HG03108 (cell line): ENCODE results near the gene HLX.
A peak's percentile ranks its signal among the peaks of the same experiment; 100 is the strongest.

Source experiments
- ATAC-seq: cut with Tn5 transposase; IDR thresholded peaks from one replicate; pipeline ENCODE4 v1.9.1; 2021; ENCODE audit warnings: moderate library complexity; ENCODE audit not compliant: unreplicated experiment

The HLX gene, protein sequence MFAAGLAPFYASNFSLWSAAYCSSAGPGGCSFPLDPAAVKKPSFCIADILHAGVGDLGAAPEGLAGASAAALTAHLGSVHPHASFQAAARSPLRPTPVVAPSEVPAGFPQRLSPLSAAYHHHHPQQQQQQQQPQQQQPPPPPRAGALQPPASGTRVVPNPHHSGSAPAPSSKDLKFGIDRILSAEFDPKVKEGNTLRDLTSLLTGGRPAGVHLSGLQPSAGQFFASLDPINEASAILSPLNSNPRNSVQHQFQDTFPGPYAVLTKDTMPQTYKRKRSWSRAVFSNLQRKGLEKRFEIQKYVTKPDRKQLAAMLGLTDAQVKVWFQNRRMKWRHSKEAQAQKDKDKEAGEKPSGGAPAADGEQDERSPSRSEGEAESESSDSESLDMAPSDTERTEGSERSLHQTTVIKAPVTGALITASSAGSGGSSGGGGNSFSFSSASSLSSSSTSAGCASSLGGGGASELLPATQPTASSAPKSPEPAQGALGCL

DNA sequence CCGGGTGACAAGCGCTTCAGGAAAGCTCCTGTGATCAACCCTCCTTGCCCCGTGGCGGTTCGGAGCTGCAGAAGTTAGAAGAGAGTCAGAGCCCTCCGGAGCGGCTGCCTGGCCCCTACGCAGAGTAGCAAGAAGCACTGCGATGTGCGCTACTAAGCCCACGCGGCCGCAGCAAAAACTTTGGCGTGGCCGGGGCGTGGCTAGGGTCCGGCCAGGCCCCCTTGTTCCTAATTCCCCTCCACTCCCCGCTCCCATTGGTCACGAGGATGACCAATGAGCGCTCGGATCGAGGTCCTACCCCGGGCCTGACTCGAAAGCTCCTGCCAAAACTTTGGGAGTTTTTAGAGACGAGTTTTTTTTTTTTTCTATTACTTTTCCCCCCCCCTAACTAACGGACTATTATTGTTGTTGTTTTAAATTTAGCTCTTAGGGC, at the start of gene HLX:
Gene HLX (plus strand): TSS at position 368 of the 433 bp plus-strand sequence. CDS start 415 bp downstream, outside the sequence.
- peak; percentile 35 for ATAC-seq

- ATAC-seq = no peak
Observed at GRCh38 chr1:220833436-220833835, 45.8 kb upstream of the HLX start.

GRCh38 chr1:220834155-220834870, 44.9 kb upstream of the HLX start:
- ATAC-seq = no peak

DNA sequence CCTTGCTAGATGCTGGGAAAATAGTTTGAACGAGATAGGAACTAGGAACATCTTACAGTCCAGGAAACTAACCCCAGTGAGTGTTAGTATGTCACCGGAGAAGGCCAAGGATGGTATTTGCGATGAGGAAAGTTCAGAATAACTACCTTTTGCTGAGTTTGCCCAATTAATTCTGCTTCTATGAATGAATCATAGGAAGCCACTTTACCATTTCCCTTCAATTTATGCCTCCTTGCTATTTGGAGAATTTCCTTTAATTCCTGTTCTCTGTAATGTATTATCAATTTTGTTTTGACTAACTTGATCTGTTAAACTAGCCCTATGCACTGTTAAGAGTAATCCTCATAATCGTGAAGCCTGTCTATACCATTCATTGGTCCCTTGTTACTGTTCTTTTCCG, 40.7 kb upstream of the HLX start:
- no peak for ATAC-seq

DNA sequence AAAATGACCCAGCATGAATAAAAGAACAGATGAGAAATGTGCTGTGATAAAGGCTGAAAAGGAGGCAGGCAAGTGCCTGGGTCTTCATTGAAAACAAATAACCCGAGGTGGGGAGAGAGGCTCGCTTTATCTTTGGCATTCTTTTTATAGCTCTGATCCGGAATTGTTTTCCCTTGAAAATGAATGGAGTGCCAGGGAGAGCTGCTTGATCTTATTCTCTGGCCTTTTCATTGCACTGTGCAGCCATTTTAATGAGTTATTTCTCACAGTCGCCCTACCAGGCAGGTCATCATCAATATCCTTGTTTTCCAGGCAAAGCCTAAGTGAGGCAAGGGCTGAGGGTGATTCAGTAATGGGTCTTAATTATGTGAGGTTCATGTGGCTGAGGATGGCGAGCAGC, 39.8 kb upstream of the HLX start:
- ATAC-seq = no peak

DNA sequence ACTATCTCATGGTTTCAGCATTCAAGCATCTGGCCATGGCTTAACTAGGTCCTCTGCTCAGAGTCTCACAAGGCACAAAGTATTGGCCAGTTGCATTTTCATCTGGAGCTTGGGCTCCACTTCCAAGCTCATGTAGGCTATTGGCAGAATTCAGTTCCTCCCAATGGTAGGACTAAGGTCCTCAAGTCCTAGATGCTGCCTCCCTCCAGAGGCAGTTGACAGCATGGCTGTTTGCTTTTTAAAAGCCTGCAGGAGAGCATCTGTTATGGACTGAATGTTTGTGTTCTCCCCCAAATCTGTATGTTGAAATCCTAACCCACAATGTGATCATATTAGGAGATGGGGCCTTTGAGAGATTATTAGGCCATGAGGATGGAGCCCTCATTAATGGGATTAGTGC, 38.0 kb upstream of the HLX start:
- no peak for ATAC-seq

- ATAC-seq = no peak
Observed at GRCh38 chr1:220843481-220844011, 35.7 kb upstream of the HLX start.

DNA sequence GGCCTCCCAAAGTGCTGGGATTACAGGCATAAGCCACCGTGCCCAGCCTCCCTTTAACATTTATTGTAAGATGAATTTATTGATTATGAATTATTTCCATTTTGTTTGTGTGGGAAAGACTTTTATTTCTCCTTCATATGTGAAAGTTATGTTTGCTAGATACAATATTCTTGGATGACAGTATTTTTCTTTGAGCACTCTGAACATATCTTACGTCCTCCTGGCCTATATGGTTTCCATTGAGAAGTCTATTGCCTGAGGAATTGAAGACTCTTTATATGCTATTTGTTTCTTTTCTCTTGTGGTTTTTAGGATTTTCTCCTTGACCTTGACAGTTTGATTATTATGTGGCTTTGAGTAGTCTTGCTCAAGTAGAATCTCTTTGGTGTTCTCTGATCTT, 26.8 kb upstream of the HLX start:
- ATAC-seq = no peak

- ATAC-seq = no peak
Observed at GRCh38 chr1:220872296-220872695, 6.9 kb upstream of the HLX start.

GRCh38 chr1:220873087-220873486, 6.2 kb upstream of the HLX start:
- no peak for ATAC-seq

- no peak for ATAC-seq
Observed at GRCh38 chr1:220873868-220874655, 5.2 kb upstream of the HLX start.

DNA sequence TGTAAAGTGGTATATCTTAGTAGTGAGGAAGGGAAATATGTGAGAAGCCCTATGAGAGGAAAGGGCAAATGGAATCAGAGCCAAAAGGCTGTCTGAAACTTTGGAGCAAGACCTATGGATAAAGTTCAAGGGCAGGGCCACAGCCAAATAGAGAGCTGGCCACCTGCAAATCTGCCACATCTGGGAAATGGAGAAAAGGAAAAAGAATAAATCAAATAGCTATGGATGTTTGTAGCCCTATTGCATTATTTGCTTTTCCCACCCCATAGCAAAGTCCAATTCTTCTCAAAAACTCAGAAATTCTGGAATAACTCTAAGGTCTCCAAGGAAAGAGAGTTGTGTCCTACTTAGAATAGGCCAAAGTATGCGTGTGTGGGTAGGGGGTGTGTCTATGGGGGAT, 4.0 kb upstream of the HLX start:
- no peak for ATAC-seq

- no peak for ATAC-seq
Observed at GRCh38 chr1:220876511-220877376, 2.5 kb upstream of the HLX start.

DNA sequence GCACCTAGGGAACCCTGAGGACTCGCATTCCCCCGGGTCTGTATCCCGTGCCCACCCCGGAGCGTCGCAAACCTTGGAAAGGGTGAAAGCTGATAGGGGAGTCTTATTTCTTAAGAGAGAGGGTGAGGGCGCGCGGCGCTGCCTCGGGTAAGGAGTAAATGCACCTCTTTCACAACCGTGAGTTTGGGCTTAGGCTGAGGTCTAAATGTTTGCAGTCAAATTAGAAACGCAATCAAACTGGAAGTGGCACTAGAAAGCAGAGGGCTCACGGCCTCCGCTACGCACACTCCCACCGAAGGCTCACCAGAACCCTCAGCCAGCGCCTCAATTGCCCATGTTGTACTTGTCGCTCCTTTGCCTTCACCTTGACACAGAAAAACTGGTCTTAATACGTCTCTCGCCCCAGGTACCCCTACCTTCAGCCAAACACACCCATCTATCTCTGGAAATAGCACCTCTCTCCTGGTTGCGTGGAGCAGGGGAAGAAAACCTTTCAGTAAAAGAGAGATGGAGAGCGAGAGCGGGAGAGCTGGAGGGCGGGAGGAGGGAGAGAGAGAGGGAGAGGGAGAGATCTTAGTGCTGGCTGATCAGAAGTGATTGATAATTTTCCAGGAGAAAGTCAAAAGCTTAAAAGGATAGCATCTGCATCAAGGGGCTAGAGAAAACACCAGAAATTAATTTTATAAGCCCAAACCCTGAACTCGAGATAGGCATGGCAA, 1.7 kb upstream of the HLX start:
- no peak for ATAC-seq

DNA sequence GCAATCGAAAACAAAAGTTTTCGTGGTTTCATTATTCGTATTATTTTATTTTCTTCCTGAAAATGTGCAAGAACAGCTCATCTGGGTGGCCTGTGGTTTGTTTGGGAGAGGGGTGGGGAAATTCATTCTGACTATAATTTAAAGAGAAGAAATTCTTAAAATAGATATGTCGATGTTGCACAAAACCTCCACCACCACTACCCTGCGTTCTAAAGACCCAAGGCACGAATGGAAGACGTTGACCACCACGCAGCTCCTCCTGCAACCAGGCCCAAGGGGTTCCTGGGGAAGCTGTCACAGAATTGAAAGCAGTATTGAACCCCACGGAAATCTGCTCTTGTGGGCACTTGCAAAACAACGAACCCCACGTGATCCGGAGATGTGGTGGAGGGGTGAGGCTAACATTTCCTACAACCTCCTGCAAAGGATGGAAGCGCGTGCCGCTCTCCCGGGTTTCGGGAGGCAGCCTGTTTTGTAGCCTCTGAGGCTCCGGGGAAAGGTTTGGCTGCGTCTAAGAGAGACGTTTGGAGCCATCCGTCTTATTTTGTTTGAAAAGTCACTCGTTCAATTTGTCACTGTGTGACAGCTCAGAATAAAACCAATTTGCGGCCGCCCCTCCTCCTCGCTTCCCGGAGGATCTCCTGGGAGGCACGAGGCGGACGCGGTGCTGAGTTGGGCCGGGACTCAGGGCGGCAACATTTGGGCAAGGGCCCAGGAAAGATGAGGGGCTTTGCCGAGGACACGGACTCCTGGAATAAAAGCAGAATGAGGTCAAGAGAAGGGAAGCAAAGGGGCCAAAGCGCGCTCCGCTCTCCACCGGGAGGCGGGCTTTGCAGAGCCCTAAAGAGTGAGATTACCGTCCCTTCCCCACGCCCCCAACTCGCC, 810 bp upstream of the HLX start:
- peak; percentile 13 for ATAC-seq

DNA sequence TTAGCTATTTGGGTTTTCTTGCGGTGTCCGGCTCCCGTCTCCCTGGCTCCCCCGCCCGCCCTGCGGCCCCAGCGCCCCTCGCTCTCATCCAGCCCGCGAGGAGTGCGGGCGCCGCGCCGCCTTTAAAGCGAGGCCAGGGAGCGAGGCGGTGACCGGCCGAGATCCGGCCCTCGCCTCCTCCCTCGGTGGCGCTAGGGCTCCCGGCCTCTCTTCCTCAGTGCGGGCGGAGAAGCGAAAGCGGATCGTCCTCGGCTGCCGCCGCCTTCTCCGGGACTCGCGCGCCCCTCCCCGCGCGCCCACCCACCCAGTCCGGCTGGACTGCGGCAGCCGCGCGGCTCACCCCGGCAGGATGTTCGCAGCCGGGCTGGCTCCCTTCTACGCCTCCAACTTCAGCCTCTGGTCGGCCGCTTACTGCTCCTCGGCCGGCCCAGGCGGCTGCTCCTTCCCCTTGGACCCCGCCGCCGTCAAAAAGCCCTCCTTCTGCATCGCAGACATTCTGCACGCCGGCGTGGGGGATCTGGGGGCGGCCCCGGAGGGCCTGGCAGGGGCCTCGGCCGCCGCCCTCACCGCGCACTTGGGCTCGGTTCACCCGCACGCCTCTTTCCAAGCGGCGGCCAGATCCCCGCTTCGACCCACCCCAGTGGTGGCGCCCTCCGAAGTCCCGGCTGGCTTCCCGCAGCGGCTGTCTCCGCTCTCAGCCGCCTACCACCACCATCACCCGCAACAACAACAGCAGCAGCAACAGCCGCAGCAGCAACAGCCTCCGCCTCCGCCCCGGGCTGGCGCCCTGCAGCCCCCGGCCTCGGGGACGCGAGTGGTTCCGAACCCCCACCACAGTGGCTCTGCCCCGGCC, 492 bp downstream of the HLX start:
- ATAC-seq = no peak

DNA sequence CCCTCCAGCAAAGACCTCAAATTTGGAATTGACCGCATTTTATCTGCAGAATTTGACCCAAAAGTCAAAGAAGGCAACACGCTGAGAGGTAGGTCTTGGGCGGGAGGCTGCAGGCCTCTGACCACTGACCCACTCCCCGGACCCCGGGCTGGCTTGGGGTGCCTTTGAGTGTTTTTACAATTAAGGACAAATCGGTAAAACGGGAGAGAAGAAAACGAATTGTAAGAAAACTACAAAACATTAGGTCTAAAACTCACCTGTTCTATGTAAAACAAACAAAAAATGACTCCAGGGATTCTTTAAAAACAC, 1.1 kb downstream of the HLX start:
- no peak for ATAC-seq
